GM18868 (cell line): ENCODE results near the gene TSSK6.
"Not testable (repeated sequence)": the region's sequence is repeated elsewhere in the genome, so short reads cannot be mapped to it uniquely, and the experiment has no call there.

Experiments used
- ATAC-seq: cut with Tn5 transposase; IDR thresholded peaks from one replicate; pipeline ENCODE4 v1.9.1; 2021; ENCODE audit warnings: mild to moderate bottlenecking, moderate library complexity; ENCODE audit not compliant: unreplicated experiment

TSSK6 gene

GRCh38 chr19:19488875-19489690 is 26.3 kb downstream of the TSSK6 start:
- ATAC-seq = peak; percentile 70

- no peak for ATAC-seq
Observed at GRCh38 chr19:19487950-19488874, 27.1 kb downstream of the TSSK6 start.

GRCh38 chr19:19487077-19487949 is 28.0 kb downstream of the TSSK6 start:
- no peak for ATAC-seq

GRCh38 chr19:19486343-19487076 is 28.8 kb downstream of the TSSK6 start:
- ATAC-seq = no peak

- no peak for ATAC-seq
Observed at GRCh38 chr19:19485998-19486290, 29.4 kb downstream of the TSSK6 start.

- ATAC-seq = no peak
Observed at GRCh38 chr19:19485161-19485997, 30.0 kb downstream of the TSSK6 start.

GRCh38 chr19:19482809-19483596 is 32.3 kb downstream of the TSSK6 start:
- no peak for ATAC-seq

GRCh38 chr19:19480688-19481087 is 34.7 kb downstream of the TSSK6 start:
- no peak for ATAC-seq

GRCh38 chr19:19477705-19478383 is 37.5 kb downstream of the TSSK6 start:
- ATAC-seq = no peak

GRCh38 chr19:19475849-19476828 is 39.2 kb downstream of the TSSK6 start:
- no peak for ATAC-seq

GRCh38 chr19:19475015-19475765 is 40.2 kb downstream of the TSSK6 start:
- no peak for ATAC-seq

GRCh38 chr19:19472106-19472505 is 43.2 kb downstream of the TSSK6 start:
- not testable (repeated sequence) for ATAC-seq

- no peak for ATAC-seq
Observed at GRCh38 chr19:19471682-19472081, 43.7 kb downstream of the TSSK6 start.

- no peak for ATAC-seq
Observed at GRCh38 chr19:19470579-19470978, 44.8 kb downstream of the TSSK6 start.

GRCh38 chr19:19468424-19469050 is 46.8 kb downstream of the TSSK6 start:
- no peak for ATAC-seq

GRCh38 chr19:19466201-19466600 is 49.1 kb downstream of the TSSK6 start:
- no peak for ATAC-seq
